ENCODE measurements around the gene MTMR1.

The MTMR1 gene

DNA sequence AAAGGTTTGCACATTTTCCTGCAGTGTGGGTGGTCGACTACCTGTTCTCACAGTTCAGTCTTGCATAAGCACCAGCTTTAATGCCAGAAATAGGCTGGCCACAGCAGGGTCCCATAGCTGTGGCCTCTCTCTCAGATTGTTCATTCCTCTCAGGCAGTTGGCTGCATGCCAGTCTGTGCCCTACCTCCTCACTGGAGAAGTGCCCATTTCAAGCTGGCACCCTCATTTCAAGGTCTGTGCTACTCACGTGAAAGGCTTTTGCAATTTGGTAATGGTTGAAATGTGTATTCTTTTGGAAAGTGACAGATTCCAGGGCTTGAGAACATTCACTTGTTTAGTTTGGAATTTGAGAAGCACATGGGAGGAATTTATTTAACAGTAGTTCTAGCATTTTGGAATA is 28.9 kb upstream of the MTMR1 start:
- no peak overlapping the region for H3K27ac ChIP-seq (ENCODE audit: poor library complexity, severe bottlenecking)
- H3K9me3 ChIP-seq (ENCODE audit: severe bottlenecking), result no peaks in the 10 kb centered on the region
- no peak overlapping the region for H3K4me3 ChIP-seq (ENCODE audit: severe bottlenecking)
- no peaks in the 10 kb centered on the region for H3K27me3 ChIP-seq (ENCODE audit: insufficient read depth, poor library complexity, severe bottlenecking)
- H3K36me3 ChIP-seq (ENCODE audit: low read depth), result peaks cover 1% of the 10 kb centered on the region; the same call in 1 of the 2 replicates
- ATAC-seq (ENCODE audit: low read depth) (no peak), DNase-seq (ENCODE audit: low spot score) (no peak)
- TF ChIP-seq, protein P1, sequence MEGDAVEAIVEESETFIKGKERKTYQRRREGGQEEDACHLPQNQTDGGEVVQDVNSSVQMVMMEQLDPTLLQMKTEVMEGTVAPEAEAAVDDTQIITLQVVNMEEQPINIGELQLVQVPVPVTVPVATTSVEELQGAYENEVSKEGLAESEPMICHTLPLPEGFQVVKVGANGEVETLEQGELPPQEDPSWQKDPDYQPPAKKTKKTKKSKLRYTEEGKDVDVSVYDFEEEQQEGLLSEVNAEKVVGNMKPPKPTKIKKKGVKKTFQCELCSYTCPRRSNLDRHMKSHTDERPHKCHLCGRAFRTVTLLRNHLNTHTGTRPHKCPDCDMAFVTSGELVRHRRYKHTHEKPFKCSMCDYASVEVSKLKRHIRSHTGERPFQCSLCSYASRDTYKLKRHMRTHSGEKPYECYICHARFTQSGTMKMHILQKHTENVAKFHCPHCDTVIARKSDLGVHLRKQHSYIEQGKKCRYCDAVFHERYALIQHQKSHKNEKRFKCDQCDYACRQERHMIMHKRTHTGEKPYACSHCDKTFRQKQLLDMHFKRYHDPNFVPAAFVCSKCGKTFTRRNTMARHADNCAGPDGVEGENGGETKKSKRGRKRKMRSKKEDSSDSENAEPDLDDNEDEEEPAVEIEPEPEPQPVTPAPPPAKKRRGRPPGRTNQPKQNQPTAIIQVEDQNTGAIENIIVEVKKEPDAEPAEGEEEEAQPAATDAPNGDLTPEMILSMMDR (IDR thresholded peaks at IDR 0.05; ENCODE audit: poor library complexity, severe bottlenecking), result no peak
- no peaks in the 10 kb centered on the region for H3K4me1 ChIP-seq (ENCODE audit: insufficient read depth, poor library complexity, severe bottlenecking)

DNA sequence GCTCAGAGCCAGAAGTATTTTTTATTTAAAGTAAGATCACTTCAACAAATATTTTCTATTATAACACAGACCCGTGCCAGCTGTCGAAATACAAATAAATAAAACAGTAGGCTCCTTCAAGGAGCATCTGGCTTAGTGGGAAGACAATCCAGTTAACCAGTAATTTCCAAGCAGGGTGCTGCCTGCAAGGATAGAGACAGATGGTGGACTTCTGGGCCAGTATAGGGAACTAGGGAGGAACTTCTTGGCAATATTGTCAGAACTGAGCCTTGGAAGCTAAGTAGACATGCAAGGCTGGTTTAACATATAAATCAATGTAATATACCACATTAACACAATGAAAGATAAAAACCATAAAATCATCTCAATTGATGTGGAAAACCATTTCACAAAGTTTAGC is 17.0 kb upstream of the MTMR1 start:
- DNase-seq (ENCODE audit: low spot score), result no peak
- Histone ChIP-seq H3K9me3 (ENCODE audit: severe bottlenecking) (no peaks in the 10 kb centered on the region), H3K36me3 (ENCODE audit: low read depth) (no peaks in the 10 kb centered on the region), H3K4me1 (ENCODE audit: insufficient read depth, poor library complexity, severe bottlenecking) (no peaks in the 10 kb centered on the region), H3K27me3 (ENCODE audit: insufficient read depth, poor library complexity, severe bottlenecking) (no peaks in the 10 kb centered on the region), H3K4me3 (ENCODE audit: severe bottlenecking) (no peak overlapping the region), H3K27ac (ENCODE audit: poor library complexity, severe bottlenecking) (no peak overlapping the region)
- no peak for ATAC-seq (ENCODE audit: low read depth)
- TF ChIP-seq, protein P1 (IDR thresholded peaks at IDR 0.05; ENCODE audit: poor library complexity, severe bottlenecking), result no peak

DNA sequence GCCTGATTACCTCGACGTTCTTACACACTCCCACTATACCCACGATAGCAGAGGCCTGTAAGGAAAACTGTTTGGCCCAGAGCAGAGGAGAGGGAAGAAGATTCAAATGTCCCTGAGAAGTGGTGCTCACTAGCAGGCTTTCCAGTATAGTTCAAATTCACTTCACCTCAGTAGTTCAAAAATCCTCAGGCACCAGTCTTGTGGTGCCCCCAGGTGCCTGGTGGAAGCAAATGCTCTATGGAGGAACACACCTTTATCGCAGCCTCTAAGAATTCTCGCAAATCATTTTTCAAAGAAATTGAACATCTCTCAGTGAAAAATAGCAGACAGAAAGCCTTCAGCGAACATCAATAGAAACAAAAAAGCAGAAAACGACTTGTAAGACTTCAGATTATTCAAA is 12.2 kb upstream of the MTMR1 start:
- Histone ChIP-seq H3K36me3 (ENCODE audit: low read depth) (no peaks in the 10 kb centered on the region), H3K4me3 (ENCODE audit: severe bottlenecking) (no peak overlapping the region), H3K4me1 (ENCODE audit: insufficient read depth, poor library complexity, severe bottlenecking) (no peaks in the 10 kb centered on the region), H3K9me3 (ENCODE audit: severe bottlenecking) (no peaks in the 10 kb centered on the region), H3K27ac (ENCODE audit: poor library complexity, severe bottlenecking) (no peak overlapping the region), H3K27me3 (ENCODE audit: insufficient read depth, poor library complexity, severe bottlenecking) (no peaks in the 10 kb centered on the region)
- ATAC-seq (ENCODE audit: low read depth), result peak; percentile 71
- TF ChIP-seq, protein P1 (IDR thresholded peaks at IDR 0.05; ENCODE audit: poor library complexity, severe bottlenecking), result peak; percentile 51
- no peak for DNase-seq (ENCODE audit: low spot score)

DNA sequence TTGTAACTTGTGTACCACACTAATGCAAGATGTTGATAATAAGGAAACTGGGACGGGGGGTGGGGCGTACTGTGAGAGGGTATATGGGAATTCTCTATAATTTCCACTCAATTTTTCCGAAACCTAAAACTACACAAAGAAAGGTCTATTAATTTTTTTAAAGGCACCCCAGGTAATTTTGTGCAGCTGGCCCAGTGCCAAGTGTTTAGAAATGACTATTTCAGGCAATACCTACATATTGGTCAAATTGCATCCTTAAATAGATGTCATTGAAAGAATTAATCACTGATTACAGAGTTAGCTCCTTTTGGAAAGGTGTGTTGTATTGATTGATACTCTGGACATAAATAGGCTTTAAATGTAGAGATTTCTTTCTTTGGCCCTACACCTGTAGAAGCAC is 10.1 kb upstream of the MTMR1 start:
- DNase-seq (ENCODE audit: low spot score), result no peak
- no peak for ATAC-seq (ENCODE audit: low read depth)

DNA sequence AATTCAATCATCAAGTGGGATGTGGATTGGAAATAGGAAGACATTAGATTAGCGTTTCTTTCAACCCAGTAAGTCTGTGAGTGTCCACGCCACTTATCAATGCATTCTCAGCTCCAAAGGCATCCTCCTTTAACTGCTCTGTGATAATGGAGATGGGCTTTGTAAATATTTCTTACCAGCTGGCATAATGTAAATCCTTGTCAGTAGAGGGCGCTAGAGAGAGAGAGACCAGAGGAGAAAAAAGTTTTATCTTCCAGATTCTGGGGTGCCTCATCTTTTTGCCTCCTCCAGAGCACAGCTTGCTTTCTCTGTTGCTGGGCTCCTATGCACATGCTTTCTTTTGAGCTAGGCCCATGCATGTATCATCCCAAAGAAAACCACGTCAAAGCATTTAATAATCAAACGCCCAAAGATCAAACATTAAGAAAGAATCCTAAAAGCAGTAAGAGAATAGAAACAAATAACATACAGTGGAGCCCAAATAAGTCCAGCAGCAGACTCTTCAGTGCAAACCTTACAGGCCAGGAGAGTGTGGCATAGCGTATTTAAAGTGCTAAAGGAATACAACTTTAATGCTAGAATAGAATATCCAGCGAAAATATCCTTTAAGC is 9.6 kb upstream of the MTMR1 start:
- TF ChIP-seq, protein P1 (IDR thresholded peaks at IDR 0.05; ENCODE audit: poor library complexity, severe bottlenecking), result peak; percentile 63
- Histone ChIP-seq H3K9me3 (ENCODE audit: severe bottlenecking) (no peaks in the 10 kb centered on the region), H3K27ac (ENCODE audit: poor library complexity, severe bottlenecking) (no peak overlapping the region), H3K27me3 (ENCODE audit: insufficient read depth, poor library complexity, severe bottlenecking) (no peaks in the 10 kb centered on the region), H3K4me1 (ENCODE audit: insufficient read depth, poor library complexity, severe bottlenecking) (peaks cover 3% of the 10 kb centered on the region), H3K4me3 (ENCODE audit: severe bottlenecking) (no peak overlapping the region), H3K36me3 (ENCODE audit: low read depth) (no peaks in the 10 kb centered on the region)
- ATAC-seq (ENCODE audit: low read depth) (no peak), DNase-seq (ENCODE audit: low spot score) (no peak)

More for the DNA sequence above, 10.1 kb upstream of the MTMR1 start:
- Histone ChIP-seq H3K9me3 (ENCODE audit: severe bottlenecking) (no peaks in the 10 kb centered on the region), H3K36me3 (ENCODE audit: low read depth) (no peaks in the 10 kb centered on the region), H3K4me3 (ENCODE audit: severe bottlenecking) (no peak overlapping the region), H3K4me1 (ENCODE audit: insufficient read depth, poor library complexity, severe bottlenecking) (no peaks in the 10 kb centered on the region), H3K27me3 (ENCODE audit: insufficient read depth, poor library complexity, severe bottlenecking) (no peaks in the 10 kb centered on the region), H3K27ac (ENCODE audit: poor library complexity, severe bottlenecking) (no peak overlapping the region)
- TF ChIP-seq, protein P1 (IDR thresholded peaks at IDR 0.05; ENCODE audit: poor library complexity, severe bottlenecking), result no peak

Measured in RWPE2 (cell line).